Stomach (tissue), 19 donors: ENCODE data around the gene ANKRD31. TPM values are rescaled to one million over a fixed set of nuclear protein-coding genes. Genes with fewer than 3 reads are reported as not detected.

ENCODE experiments used
- DNase-seq, 2 donors: peaks; one replicate each; pipeline versions ENCODE4 v3.0.0 to v3.0.0-alpha.2; 2013 to 2019
- H3K27ac ChIP-seq, 5 donors: fragments of 200-600 bp in 4 of 5; sonication (generic) in 4 of 5; one replicate each; pipeline ENCODE4 v1.5.1; 2013 to 2019; ENCODE audit warnings: mild to moderate bottlenecking in 1 of 5, moderate library complexity in 1 of 5
- H3K27me3 ChIP-seq, 3 donors: fragments of 200-600 bp; sonication (generic); one replicate each; pipeline ENCODE4 v1.5.1; 2017 to 2019; ENCODE audit warnings: mixed run types in 1 of 3
- H3K36me3 ChIP-seq, 4 donors: fragments of 200-600 bp; sonication (generic); 1 replicate in 3 of 4; 2 replicates in 1 of 4; pipeline ENCODE4 v1.5.1; 2016 to 2019
- H3K4me1 ChIP-seq, 4 donors: fragments of 200-600 bp; sonication (generic); one replicate each; pipeline ENCODE4 v1.5.1; 2016 to 2019
- H3K4me3 ChIP-seq, 4 donors: fragments of 200-600 bp; sonication (generic) in 3 of 4; one replicate each; pipeline ENCODE4 v1.5.1; 2016 to 2019; ENCODE audit warnings: mild to moderate bottlenecking in 1 of 4
- H3K9me3 ChIP-seq, 4 donors: fragments of 200-600 bp; sonication (generic); one replicate each; pipeline ENCODE4 v1.5.1; 2016 to 2019
- CTCF ChIP-seq, 7 experiments: fragments of 450-650 bp in 4 of 7; fragments of 200-600 bp in 3 of 7; sonication (generic) in 3 of 7; IDR thresholded peaks; one replicate each; pipeline ENCODE4 v1.5.1; 2016 to 2019; ENCODE audit warnings: antibody characterized with exemption in 7 of 7, control low read depth in 2 of 7, mild to moderate bottlenecking in 1 of 7
- EP300 ChIP-seq: sonication (generic); formaldehyde crosslinking; IDR thresholded peaks from one replicate; pipeline ENCODE4 v1.6.1; 2017; ENCODE audit warnings: antibody characterized with exemption
- POLR2A ChIP-seq, 4 donors: fragments of 450-650 bp; IDR thresholded peaks; one replicate each; pipeline ENCODE4 v1.6.1; 2016; ENCODE audit warnings: antibody characterized with exemption in 4 of 4, control low read depth in 2 of 4, mild to moderate bottlenecking in 1 of 4, moderate library complexity in 1 of 4
- POLR2AphosphoS5 ChIP-seq, 3 donors: sonication (generic); formaldehyde crosslinking; IDR thresholded peaks; one replicate each; pipeline ENCODE4 v1.6.1; 2016; ENCODE audit warnings: antibody characterized with exemption in 3 of 3
- WGBS, 5 donors: extraction: QIAGEN DNeasy Blood & Tissue Kit in 3 of 5; methylation state at CpG; one replicate each; pipeline versions ENCODE4 v1.1.5 to v1.1.7; 2013 to 2018; 5-methylcytosine and 5-hydroxymethylcytosine counted together
- intact Hi-C: fragments of 100-400 bp; cut with DNase I; formaldehyde crosslinking; loops from one replicate; pipeline ENCODE4 v1.15.1; 2023; ENCODE audit warnings: low total_unique reads
- long read RNA-seq, 10 donors: transcript quantifications; one replicate each; lab custom pipeline, GENCODE V29; 2026
- polyA plus RNA-seq, 3 donors: library from polyadenylated mRNA; stranded (reverse); fragments of 200-250 nt; gene quantifications; one replicate each; pipeline ENCODE4 v1.2.3, GENCODE V29; 2013
- total RNA-seq, 5 donors: library from RNA; depleted of rRNA; stranded (reverse); fragments of >200 nt; gene quantifications; one replicate each; pipeline versions ENCODE4 v1.1.0 to v1.2.3, GENCODE V29; 2014 to 2016
- donor health status: healthy with polysubstance abuse.
- donor health status: Bipolar disorder and iron deficiency.
- donor health status: healthy.

The ANKRD31 gene
- 1 to 10 TPM in 1 of 5 donors, under 1 TPM in 1, not detected in 3; 0.14 to 1.1 TPM for total RNA-seq
- polyA plus RNA-seq: under 1 TPM in 1 of 3 donors, not detected in 2; 0.08 TPM
- long read RNA-seq, donor 1: 0 reads
- long read RNA-seq, donor 2: 0 reads
- long read RNA-seq, donor 3: 0 reads
- long read RNA-seq, donor 4: 0 reads
- long read RNA-seq, donor 5: 0 reads
- long read RNA-seq, donor 6: 0 reads
- long read RNA-seq, donor 7: 0 reads
- long read RNA-seq, donor 8: 0 reads
- long read RNA-seq, donor 9: 0 reads
- long read RNA-seq, donor 10: 0 reads

- H3K4me1 ChIP-seq: peaks cover 5 to 16% (median 11%) of the 10 kb centered on the region in 4 donors
- H3K9me3 ChIP-seq: no peaks in the 10 kb centered on the region
- H3K36me3 ChIP-seq: no peaks in the 10 kb centered on the region
- WGBS, 5 donors: 1 to 4% (median 2%) methylated on average over 52 to 58 of the region's 58 CpGs
- intact Hi-C loops: no loop called here
- TF ChIP-seq CTCF (IDR thresholded peaks at IDR 0.05): peak in 5 of 7 experiments; percentile 30 to 96 (median 76)
- TF ChIP-seq POLR2AphosphoS5 (IDR thresholded peaks at IDR 0.05): peak in 2 of 3 donors; percentile 35 to 73
- no peak for TF ChIP-seq POLR2A (IDR thresholded peaks at IDR 0.05)
- peak within 1 kb of the TSS; percentile 63 to 78 (median 65) for H3K4me3 ChIP-seq
- DNase-seq: peak; percentile 91 to 96
- no peaks in the 10 kb centered on the region for H3K27me3 ChIP-seq
- H3K27ac ChIP-seq: peak within 1 kb of the TSS; percentile 73 to 85 (median 80)
These were observed at the start of gene ANKRD31 for GRCh38 chr5:75236322-75237316. Gene ANKRD31, minus strand, starts transcription at chr5:75236878. Its CDS starts 192 bp downstream, at chr5:75236686.

GRCh38 chr5:75286211-75286773, 49.6 kb upstream of the ANKRD31 start:
- Histone ChIP-seq H3K27ac (no peak overlapping the region), H3K36me3 (no peaks in the 10 kb centered on the region), H3K4me3 (no peak overlapping the region), H3K4me1 (no peaks in the 10 kb centered on the region), H3K9me3 (peaks cover 0 to 1% (median under 1%) of the 10 kb centered on the region in 4 donors), H3K27me3 (no peaks in the 10 kb centered on the region)
- no peak for TF ChIP-seq EP300
- TF ChIP-seq POLR2A (IDR thresholded peaks at IDR 0.05): no peak
- TF ChIP-seq POLR2AphosphoS5 (IDR thresholded peaks at IDR 0.05): no peak
- intact Hi-C loops: no loop called here
- no peak for DNase-seq
- WGBS, 5 donors: 84 to 90% (median 86%) methylated on average over 3 of the region's 3 CpGs

- TF ChIP-seq POLR2AphosphoS5 (IDR thresholded peaks at IDR 0.05) (no peak), POLR2A (IDR thresholded peaks at IDR 0.05) (no peak), CTCF (IDR thresholded peaks at IDR 0.05) (no peak), EP300 (no peak)
- intact Hi-C loops: no loop called here
- Histone ChIP-seq H3K9me3 (no peaks in the 10 kb centered on the region), H3K4me1 (no peaks in the 10 kb centered on the region), H3K4me3 (no peak overlapping the region), H3K36me3 (no peaks in the 10 kb centered on the region), H3K27ac (no peak overlapping the region), H3K27me3 (no peaks in the 10 kb centered on the region)
- WGBS, 5 donors: 80 to 96% (median 91%) methylated on average over 2 of the region's 2 CpGs
- DNase-seq: no peak
These were observed 45.9 kb upstream of the ANKRD31 start for GRCh38 chr5:75282581-75282980.

- Histone ChIP-seq H3K4me1 (no peaks in the 10 kb centered on the region), H3K9me3 (no peaks in the 10 kb centered on the region), H3K27ac (no peak overlapping the region), H3K4me3 (no peak overlapping the region), H3K36me3 (no peaks in the 10 kb centered on the region), H3K27me3 (no peaks in the 10 kb centered on the region)
- no peak for TF ChIP-seq CTCF (IDR thresholded peaks at IDR 0.05)
- TF ChIP-seq POLR2AphosphoS5 (IDR thresholded peaks at IDR 0.05): no peak
- no peak for TF ChIP-seq POLR2A (IDR thresholded peaks at IDR 0.05)
- no peak for TF ChIP-seq EP300
- intact Hi-C loops: no loop called here
- no peak for DNase-seq
- WGBS, 5 donors: 84 to 92% (median 90%) methylated on average over 4 of the region's 4 CpGs
These were observed 45.2 kb upstream of the ANKRD31 start for GRCh38 chr5:75281716-75282465.
